Astrocyte of the spinal cord (primary cell): ENCODE data around the gene ATP6V0E2.

Experiments used
- DNase-seq: peaks from one replicate; pipeline ENCODE4 v3.0.0; 2011; ENCODE audit warnings: low read depth, low spot score
- H3K4me3 ChIP-seq: 2 replicates; pipeline ENCODE4 v1.5.1; 2011; ENCODE audit warnings: low read depth, mild to moderate bottlenecking, low read length, moderate library complexity
- in situ Hi-C: cut with HindIII; loops from 2 replicates; pipeline ENCODE4 v1.10.0; 2017; ENCODE audit warnings: low sequenced_read_pairs
- TF ChIP-seq, protein P1 (sequence below): IDR thresholded peaks from 2 replicates; pipeline ENCODE4 v1.5.1; 2012; ENCODE audit warnings: low read depth, mild to moderate bottlenecking, low read length, inconsistent platforms

Gene ATP6V0E2

DNA sequence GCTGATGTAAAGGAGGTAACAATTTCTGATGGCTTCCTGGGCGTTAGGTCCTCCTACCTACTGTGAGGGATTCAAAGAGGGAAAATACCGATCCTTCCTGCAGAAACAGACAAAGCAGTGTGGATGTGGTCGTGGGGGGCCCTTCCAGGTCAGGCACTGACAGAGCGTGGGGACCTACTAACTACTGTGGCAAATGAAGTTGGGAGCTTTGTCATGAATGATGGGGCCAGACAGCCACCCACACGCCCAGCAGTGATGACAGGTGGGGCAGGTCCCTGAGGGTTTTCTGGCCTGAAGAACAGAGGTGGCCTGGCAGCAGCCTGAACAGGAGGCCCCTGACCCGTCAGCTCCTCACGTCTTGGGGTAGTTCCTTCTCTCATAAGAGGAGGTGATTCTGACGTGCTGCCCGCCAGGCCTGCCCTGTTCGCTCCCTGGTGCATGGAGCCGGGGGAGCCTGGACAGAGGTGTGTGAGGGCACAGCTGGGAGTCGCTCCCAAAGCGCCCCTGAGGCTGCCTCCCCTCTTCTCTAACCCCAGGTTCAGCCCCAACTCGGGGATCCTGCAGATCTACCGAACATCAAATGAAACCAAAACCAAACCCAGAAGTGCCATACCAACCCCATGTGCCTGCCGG, 4.2 kb downstream of the ATP6V0E2 start:
- in situ Hi-C loops, result no loop called here
- DNase-seq, result no peak
- TF ChIP-seq, protein P1, sequence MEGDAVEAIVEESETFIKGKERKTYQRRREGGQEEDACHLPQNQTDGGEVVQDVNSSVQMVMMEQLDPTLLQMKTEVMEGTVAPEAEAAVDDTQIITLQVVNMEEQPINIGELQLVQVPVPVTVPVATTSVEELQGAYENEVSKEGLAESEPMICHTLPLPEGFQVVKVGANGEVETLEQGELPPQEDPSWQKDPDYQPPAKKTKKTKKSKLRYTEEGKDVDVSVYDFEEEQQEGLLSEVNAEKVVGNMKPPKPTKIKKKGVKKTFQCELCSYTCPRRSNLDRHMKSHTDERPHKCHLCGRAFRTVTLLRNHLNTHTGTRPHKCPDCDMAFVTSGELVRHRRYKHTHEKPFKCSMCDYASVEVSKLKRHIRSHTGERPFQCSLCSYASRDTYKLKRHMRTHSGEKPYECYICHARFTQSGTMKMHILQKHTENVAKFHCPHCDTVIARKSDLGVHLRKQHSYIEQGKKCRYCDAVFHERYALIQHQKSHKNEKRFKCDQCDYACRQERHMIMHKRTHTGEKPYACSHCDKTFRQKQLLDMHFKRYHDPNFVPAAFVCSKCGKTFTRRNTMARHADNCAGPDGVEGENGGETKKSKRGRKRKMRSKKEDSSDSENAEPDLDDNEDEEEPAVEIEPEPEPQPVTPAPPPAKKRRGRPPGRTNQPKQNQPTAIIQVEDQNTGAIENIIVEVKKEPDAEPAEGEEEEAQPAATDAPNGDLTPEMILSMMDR, result no peak
- no peak overlapping the region for H3K4me3 ChIP-seq

DNA sequence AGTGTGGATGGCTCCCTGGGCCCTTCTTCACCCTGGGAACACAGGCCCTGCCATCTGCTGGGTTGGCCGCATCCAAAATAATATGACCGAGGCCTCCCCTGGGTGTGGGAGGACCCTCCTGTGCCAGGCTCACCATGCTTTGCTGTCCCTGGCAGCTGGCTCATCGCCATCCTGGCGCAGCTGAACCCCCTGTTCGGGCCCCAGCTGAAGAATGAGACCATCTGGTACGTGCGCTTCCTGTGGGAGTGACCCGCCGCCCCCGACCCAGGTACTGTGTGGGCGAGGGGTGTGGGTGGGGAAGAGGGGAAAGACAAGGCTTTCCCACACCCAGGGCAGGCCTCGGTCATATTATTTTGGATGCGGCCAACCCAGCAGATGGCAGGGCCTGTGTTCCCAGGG, 4.8 kb downstream of the ATP6V0E2 start:
- no peak overlapping the region for H3K4me3 ChIP-seq
- TF ChIP-seq, protein P1, result no peak
- no peak for DNase-seq
- in situ Hi-C loops, result no loop called here

GRCh38 chr7:149879271-149879743, 5.5 kb downstream of the ATP6V0E2 start:
- TF ChIP-seq, protein P1, result no peak
- in situ Hi-C loops, result no loop called here
- no peak overlapping the region for H3K4me3 ChIP-seq
- DNase-seq, result no peak

DNA sequence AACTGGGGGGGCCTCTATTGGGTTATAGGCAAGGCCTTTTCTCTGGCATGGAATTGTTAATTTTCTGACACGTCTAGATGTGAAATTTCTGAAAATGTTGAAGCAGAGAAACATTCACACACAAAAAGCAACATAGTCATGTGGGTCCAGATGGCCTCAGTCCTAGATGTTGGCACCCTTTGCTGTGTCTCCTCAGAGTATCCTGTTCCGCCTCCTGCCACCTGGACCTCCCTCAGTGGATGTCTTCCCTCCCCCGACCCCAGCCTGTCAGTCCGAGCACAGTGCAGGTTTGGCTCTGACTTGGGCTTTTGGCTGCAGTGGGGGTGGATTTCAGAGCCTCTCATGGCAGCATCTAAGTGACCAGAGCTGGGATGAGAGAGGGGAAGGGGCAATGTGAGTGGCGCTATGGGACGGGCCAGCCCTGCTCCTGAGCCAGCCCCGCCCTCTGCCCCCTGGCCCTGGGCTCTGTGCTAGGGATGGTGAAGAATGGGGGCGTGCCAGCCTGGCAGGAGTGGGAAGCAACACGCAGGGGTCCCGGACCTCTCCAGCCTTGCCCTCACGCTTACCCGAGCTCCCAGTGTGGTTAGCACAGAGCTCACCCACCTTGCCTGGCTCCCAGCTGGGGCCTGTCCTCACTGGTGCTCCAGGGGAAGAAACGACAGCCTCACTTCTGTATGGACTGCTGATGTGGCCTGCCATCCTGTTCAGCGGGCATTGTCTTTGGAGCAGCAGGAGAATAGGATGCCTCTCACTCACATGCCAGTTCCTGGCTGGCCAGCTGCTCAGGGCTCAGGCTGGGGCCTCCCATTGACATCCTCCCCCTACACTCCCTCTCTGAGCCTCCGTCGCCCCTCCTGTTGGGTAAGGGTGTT, 6.2 kb downstream of the ATP6V0E2 start:
- DNase-seq, result no peak
- TF ChIP-seq, protein P1, result no peak
- H3K4me3 ChIP-seq, result no peak overlapping the region
- in situ Hi-C loops, result no loop called here

DNA sequence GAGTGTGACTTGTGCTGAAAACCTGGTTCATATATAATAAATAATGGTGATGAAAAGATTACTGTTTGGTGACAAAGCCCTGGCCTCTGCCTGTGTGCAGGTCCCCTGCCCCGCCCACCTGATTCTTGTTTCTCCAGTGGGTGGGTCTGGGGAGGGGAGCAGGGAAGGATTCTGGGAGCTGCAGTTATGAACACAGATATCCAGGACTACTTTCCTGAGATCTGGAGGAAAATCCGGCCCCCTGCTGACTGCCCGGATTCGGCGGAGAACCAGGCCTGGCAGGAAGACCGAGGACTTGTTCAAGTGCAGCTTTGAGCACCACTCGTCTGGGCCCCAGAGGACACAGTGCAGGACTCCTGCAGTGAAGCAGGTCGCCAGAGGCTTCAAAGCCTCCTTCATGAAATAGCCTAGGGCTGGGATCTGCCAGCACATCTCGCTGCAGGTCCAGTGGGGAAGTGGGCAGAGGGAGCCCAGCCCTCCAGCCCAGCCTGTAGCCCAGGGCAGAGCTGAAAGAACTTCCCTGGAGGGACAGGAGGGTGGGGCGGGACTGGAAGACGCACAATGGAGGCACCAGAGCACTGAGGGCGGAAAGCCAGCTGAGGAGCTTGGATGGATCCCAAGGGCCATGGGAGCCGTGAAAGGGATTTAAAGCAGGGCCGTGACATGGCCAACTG, 7.0 kb downstream of the ATP6V0E2 start:
- no peak for DNase-seq
- in situ Hi-C loops, result no loop called here
- TF ChIP-seq, protein P1, result no peak
- H3K4me3 ChIP-seq, result no peak overlapping the region

DNA sequence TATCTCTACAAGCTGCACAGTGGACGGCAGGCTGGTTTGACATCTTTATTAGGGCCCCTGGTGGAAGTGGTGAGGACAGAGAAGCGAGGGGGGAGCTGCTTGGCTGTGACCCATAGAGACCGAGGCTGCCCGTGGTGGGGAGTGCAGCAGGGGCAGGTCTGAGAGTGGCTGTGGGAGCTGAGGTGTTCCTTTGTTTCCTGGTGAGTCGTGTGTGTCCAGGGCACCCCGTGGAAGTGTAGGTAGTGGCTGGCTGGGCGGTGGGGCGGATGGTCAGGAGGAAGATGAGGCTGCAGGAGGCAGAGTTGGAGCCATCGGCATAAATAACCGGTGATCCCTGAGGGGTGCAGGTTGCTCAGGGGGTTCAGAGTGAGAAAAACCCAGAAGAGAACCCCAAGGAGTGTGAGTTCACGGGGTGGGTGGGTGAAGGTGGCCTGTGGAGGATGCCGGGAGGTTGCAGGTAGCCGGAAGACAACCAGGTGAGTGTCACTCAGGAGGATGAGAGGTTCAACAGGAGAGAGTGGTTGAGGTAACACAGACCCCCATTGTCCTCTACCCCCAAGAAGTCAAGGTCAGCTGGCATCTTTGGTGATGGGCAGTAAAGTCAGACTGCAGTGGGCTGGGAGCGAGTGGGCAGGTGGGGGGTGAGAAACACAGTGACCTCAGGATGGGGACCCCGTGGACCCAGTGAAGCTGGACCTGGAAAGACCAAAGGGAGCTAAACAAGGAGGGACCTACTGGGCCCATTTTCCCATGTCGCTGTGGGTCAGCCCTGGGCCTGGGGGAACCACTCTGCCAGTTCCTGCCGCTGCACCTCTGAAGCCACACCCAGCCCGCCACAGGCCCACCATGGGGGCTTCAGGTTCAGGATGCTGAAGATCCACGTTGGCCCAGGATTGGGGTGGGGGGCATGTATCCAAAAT, 7.8 kb downstream of the ATP6V0E2 start:
- TF ChIP-seq, protein P1, result no peak
- in situ Hi-C loops, result no loop called here
- H3K4me3 ChIP-seq, result no peak overlapping the region
- DNase-seq, result no peak
